CD1c-positive myeloid dendritic cell (primary cell): ENCODE results near the gene PRAF2.

Source experiments
- DNase-seq: peaks from one replicate; pipeline ENCODE4 v3.0.0-alpha.2; 2016; ENCODE audit errors: extremely low spot score

The PRAF2 gene

GRCh38 chrX:49042581-49043219 is 31.1 kb downstream of the PRAF2 start:
- peak; percentile 1 for DNase-seq

GRCh38 chrX:49041744-49042580 is 31.8 kb downstream of the PRAF2 start:
- DNase-seq: peak; percentile 29

GRCh38 chrX:49040376-49040955 is 33.3 kb downstream of the PRAF2 start:
- DNase-seq: no peak

GRCh38 chrX:49039598-49040375 is 34.0 kb downstream of the PRAF2 start:
- DNase-seq: peak; percentile 73

GRCh38 chrX:49037883-49038475 is 35.8 kb downstream of the PRAF2 start:
- DNase-seq: no peak

- DNase-seq: no peak
Measured at GRCh38 chrX:49030283-49030682, 43.5 kb downstream of the PRAF2 start.

GRCh38 chrX:49029876-49030275 is 43.9 kb downstream of the PRAF2 start:
- DNase-seq: no peak
